ENCODE data around the gene MSH5.
A peak's percentile ranks its signal among the peaks of the same experiment; 100 is the strongest.

MSH5 gene

DNA sequence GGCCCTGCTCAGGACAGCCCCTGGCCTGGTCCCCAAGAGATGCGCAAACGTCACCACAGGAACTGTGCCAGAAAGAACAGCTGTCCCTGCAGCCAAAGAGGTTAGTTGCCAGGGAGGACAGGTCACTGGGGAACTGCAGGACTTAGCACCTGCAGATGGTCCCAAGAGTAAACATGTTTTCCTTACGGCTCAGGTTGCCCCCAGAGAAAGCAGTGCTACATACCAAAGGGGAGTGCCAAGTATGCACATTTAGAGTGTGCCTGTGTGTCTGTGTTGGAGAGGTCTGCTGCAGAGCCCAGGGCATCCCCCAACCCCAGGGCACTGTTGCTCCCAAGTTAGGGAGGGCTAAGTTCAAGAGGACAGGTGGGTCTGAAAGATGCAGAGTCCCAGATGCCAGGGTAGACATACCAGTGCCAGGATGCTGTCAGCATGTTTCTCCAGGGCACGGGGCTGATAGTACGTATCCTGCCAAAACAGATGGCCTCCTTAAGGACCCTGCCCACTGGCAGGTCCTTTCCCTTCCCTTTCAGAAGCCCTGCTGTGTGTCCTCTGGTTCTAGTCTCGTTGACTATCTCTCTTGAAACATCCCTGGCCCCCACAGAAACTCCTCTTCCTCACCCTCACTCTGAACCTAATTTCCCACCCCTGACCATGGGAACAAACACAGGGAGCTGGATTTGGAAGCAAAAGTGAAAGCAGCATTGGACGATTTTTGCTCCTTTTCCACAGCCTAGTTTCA lies 38.0 kb upstream of the MSH5 start:
- Histone ChIP-seq H3K4me3 (ENCODE audit: severe bottlenecking) (peak overlapping the region; percentile 88), H3K4me1 (ENCODE audit: insufficient read depth, poor library complexity, severe bottlenecking) (no peaks in the 10 kb centered on the region), H3K9me3 (ENCODE audit: severe bottlenecking) (no peaks in the 10 kb centered on the region)

DNA sequence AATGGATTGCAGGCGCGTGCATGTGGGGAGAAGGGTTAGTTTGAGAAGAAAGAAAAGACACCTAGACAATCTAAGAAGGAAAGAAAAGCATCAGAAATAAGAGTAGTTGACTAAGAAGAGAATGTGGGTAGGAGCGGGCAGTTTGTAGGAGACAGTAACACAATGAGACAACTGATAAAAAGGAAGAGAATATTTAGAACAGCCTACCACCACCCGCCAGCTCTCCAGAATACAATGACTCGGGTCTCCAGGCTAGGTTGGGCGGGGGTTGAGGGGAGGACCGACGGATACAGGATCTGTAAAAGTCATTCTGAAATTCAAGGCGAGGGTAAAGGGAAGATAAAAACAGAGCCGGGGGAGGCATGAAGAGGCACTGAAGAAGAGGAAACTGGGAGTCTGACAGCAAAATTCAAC lies 37.4 kb upstream of the MSH5 start:
- ATAC-seq (ENCODE audit: low read depth), result peak; percentile 5; the same call in 2 of the 3 replicates
- TF ChIP-seq, protein P1, sequence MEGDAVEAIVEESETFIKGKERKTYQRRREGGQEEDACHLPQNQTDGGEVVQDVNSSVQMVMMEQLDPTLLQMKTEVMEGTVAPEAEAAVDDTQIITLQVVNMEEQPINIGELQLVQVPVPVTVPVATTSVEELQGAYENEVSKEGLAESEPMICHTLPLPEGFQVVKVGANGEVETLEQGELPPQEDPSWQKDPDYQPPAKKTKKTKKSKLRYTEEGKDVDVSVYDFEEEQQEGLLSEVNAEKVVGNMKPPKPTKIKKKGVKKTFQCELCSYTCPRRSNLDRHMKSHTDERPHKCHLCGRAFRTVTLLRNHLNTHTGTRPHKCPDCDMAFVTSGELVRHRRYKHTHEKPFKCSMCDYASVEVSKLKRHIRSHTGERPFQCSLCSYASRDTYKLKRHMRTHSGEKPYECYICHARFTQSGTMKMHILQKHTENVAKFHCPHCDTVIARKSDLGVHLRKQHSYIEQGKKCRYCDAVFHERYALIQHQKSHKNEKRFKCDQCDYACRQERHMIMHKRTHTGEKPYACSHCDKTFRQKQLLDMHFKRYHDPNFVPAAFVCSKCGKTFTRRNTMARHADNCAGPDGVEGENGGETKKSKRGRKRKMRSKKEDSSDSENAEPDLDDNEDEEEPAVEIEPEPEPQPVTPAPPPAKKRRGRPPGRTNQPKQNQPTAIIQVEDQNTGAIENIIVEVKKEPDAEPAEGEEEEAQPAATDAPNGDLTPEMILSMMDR (IDR thresholded peaks at IDR 0.05; ENCODE audit: poor library complexity, severe bottlenecking), result no peak
- Histone ChIP-seq H3K27ac (ENCODE audit: poor library complexity, severe bottlenecking) (peak overlapping the region; percentile 53), H3K4me3 (ENCODE audit: severe bottlenecking) (peak overlapping the region; percentile 88), H3K4me1 (ENCODE audit: insufficient read depth, poor library complexity, severe bottlenecking) (no peaks in the 10 kb centered on the region), H3K9me3 (ENCODE audit: severe bottlenecking) (no peaks in the 10 kb centered on the region), H3K36me3 (ENCODE audit: low read depth) (peaks cover 17% of the 10 kb centered on the region), H3K27me3 (ENCODE audit: insufficient read depth, poor library complexity, severe bottlenecking) (no peaks in the 10 kb centered on the region)
- no peak for DNase-seq (ENCODE audit: low spot score)

More for the DNA sequence above, 38.0 kb upstream of the MSH5 start:
- TF ChIP-seq, protein P1 (IDR thresholded peaks at IDR 0.05; ENCODE audit: poor library complexity, severe bottlenecking), result no peak
- DNase-seq (ENCODE audit: low spot score) (no peak), ATAC-seq (ENCODE audit: low read depth) (no peak)
- H3K36me3 ChIP-seq (ENCODE audit: low read depth), result peaks cover 18% of the 10 kb centered on the region
- no peaks in the 10 kb centered on the region for H3K27me3 ChIP-seq (ENCODE audit: insufficient read depth, poor library complexity, severe bottlenecking)
- peak overlapping the region; percentile 53 for H3K27ac ChIP-seq (ENCODE audit: poor library complexity, severe bottlenecking)

DNA sequence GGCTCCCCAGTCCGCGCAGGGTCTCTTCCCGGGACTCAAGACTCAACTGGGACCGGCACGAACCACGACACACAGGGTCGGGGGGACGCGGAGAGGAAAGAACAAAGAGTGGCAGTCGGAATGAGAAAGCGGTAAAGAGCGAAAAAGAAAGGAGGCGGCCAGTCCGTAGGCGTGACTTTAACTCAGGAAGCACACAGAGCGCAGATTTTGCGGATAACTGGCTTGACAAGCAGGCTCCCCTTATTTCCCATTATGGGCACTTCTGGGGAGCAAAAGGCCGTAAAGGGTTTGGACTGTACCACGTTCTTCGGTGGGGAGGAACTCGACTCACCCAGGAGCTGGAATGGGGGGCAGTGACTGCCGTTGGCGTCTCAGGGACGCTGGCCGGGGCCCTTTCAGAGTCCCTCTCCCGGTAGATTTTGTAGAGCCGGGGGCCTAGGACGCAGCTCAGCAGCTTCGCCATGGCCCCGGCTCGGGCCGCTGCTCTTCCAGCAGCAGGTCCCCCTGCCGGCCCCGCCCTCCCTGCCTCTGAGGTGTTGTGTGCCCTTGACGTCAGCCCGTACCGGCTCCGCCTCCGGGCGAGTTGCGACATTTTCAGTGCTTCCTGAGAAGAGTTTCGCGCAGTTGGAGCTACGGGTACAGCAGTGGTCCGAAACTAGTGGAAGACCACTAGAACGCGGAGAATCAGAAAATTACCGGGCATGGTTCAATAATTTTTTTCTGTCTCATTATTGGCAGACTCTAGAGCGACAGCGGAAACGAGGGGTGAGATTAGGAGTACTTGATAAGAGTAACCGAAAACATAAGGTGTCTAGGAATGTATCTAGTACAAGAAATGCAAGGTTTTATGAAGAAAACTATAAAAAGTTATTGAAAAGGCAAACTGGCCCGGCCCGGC lies 36.7 kb upstream of the MSH5 start, which contains the start of gene ABHD16A:
ABHD16A (minus strand) TSS at position 506 of the 898 bp plus-strand sequence; CDS start at position 463, 43 bp downstream.
- Histone ChIP-seq H3K4me1 (ENCODE audit: insufficient read depth, poor library complexity, severe bottlenecking) (no peaks in the 10 kb centered on the region), H3K27me3 (ENCODE audit: insufficient read depth, poor library complexity, severe bottlenecking) (no peaks in the 10 kb centered on the region), H3K27ac (ENCODE audit: poor library complexity, severe bottlenecking) (peak within 1 kb of the TSS; percentile 53), H3K36me3 (ENCODE audit: low read depth) (peaks cover 17% of the 10 kb centered on the region), H3K4me3 (ENCODE audit: severe bottlenecking) (peak within 1 kb of the TSS; percentile 88), H3K9me3 (ENCODE audit: severe bottlenecking) (no peaks in the 10 kb centered on the region)
- TF ChIP-seq, protein P1 (IDR thresholded peaks at IDR 0.05; ENCODE audit: poor library complexity, severe bottlenecking), result no peak
- ATAC-seq (ENCODE audit: low read depth) (peak; percentile 93), DNase-seq (ENCODE audit: low spot score) (peak; percentile 98)

DNA sequence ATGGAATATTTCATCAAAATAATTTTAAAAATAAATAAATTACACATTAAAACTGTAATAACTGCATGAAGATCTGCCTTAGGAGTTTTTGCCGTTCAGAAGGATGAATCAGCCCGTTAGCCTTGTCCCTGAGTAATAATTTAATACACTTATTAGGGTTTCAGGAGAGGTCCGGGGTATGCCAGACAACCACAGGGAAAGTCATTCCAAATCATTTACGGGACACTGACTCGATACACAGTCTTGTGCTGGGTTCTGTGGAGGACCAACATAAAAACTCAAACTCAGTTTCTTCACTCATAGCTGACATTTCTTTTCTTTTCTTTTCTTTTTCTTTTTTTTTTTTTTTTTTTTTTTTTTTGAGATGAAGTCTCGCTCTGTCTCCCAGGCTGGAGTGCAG lies 33.9 kb upstream of the MSH5 start:
- Histone ChIP-seq H3K4me1 (ENCODE audit: insufficient read depth, poor library complexity, severe bottlenecking) (no peaks in the 10 kb centered on the region), H3K9me3 (ENCODE audit: severe bottlenecking) (no peaks in the 10 kb centered on the region), H3K27ac (ENCODE audit: poor library complexity, severe bottlenecking) (no peak overlapping the region), H3K4me3 (ENCODE audit: severe bottlenecking) (no peak overlapping the region), H3K27me3 (ENCODE audit: insufficient read depth, poor library complexity, severe bottlenecking) (no peaks in the 10 kb centered on the region), H3K36me3 (ENCODE audit: low read depth) (no peaks in the 10 kb centered on the region; the same call in 1 of the 2 replicates)
- TF ChIP-seq, protein P1 (IDR thresholded peaks at IDR 0.05; ENCODE audit: poor library complexity, severe bottlenecking), result no peak
- no peak for ATAC-seq (ENCODE audit: low read depth)
- DNase-seq (ENCODE audit: low spot score), result no peak

Data from RWPE2 (cell line).